ENCODE results near the gene BOC.

DNA sequence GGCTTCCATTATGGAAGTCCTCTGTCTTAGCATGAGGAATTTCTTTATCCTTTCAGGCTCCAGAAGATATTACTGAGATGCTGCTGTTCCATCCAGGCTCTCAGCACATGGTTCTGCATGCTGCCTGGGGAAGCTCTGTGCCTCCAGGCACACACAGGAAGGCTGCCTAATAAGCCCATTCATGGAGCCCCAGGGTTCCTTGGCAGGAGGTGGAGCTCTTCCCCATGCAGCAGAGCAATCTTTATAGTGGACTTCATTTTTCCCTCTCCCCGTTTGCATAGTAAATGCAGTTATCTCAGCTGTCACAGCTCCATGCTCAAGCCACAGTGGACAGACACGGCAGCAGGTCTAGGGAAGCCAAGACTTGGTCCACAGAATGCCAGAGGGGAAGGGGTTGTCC is 57.6 kb downstream of the BOC start:
- TF ChIP-seq POLR2A (IDR thresholded peaks at IDR 0.05) (no peak), POLR2AphosphoS5 (IDR thresholded peaks at IDR 0.05) (no peak)
- TF ChIP-seq, protein P1, sequence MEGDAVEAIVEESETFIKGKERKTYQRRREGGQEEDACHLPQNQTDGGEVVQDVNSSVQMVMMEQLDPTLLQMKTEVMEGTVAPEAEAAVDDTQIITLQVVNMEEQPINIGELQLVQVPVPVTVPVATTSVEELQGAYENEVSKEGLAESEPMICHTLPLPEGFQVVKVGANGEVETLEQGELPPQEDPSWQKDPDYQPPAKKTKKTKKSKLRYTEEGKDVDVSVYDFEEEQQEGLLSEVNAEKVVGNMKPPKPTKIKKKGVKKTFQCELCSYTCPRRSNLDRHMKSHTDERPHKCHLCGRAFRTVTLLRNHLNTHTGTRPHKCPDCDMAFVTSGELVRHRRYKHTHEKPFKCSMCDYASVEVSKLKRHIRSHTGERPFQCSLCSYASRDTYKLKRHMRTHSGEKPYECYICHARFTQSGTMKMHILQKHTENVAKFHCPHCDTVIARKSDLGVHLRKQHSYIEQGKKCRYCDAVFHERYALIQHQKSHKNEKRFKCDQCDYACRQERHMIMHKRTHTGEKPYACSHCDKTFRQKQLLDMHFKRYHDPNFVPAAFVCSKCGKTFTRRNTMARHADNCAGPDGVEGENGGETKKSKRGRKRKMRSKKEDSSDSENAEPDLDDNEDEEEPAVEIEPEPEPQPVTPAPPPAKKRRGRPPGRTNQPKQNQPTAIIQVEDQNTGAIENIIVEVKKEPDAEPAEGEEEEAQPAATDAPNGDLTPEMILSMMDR (IDR thresholded peaks at IDR 0.05 in 8 of 11, conservative IDR thresholded peaks at IDR 0.05 in 3 of 11): no peak
